Caco-2 (cell line): Measurements from ENCODE around the gene VPS37D. TPM values are rescaled to one million over a fixed set of nuclear protein-coding genes. Genes with fewer than 3 reads are reported as not detected.

Experiments used
- BruUV-seq: library from RNA; stranded (reverse); fragments of 400-500 nt; replicated peaks from 2 replicates; lab custom pipeline; 2021; lab: Mats Ljungman, UMichigan
- CTCF ChIA-PET: fragments of 300-600 bp; sonication (Branson Sonifier 250); formaldehyde crosslinking; loops from one replicate; lab custom pipeline; 2022; ENCODE audit warnings: antibody characterized with exemption; lab: Charles Lee
- POLR2A ChIA-PET: fragments of 300-600 bp; sonication (Branson Sonifier 250); formaldehyde crosslinking; loops from one replicate; lab custom pipeline; 2022; ENCODE audit warnings: antibody characterized with exemption; lab: Charles Lee
- DNase-seq, 2 experiments: peaks; one replicate each; pipeline versions ENCODE4 v3.0.0 to v3.0.0-alpha.2; 2020 to 2022
- H3K27me3 ChIP-seq: replicated peaks from 2 replicates; pipeline ENCODE4 v1.6.0; 2011; ENCODE audit warnings: low read length; ENCODE audit not compliant: control insufficient read depth, insufficient read depth
- H3K36me3 ChIP-seq: 2 replicates; pipeline ENCODE4 v1.5.1; 2011; ENCODE audit warnings: low read length; ENCODE audit not compliant: control insufficient read depth, insufficient read depth
- H3K4me1 ChIP-seq: fragments of 250-450 bp; sonication (Bioruptor Pico); 2 replicates; pipeline ENCODE4 v1.5.1; 2020; ENCODE audit warnings: mild to moderate bottlenecking
- H3K4me3 ChIP-seq: 2 replicates; pipeline ENCODE4 v1.5.1; 2011; ENCODE audit warnings: low read depth, mild to moderate bottlenecking, control low read depth, low read length
- H3K9me3 ChIP-seq: fragments of 250-450 bp; sonication (Bioruptor Pico); 2 replicates; pipeline ENCODE4 v1.5.1; 2020; ENCODE audit warnings: mild to moderate bottlenecking, moderate library complexity
- H3K27ac Mint-ChIP-seq: one replicate; pipeline ENCODE4 v1.8.0; 2022; ENCODE audit warnings: mixed read lengths; ENCODE audit not compliant: unreplicated experiment
- H3K27me3 Mint-ChIP-seq: one replicate; pipeline ENCODE4 v1.8.0; 2022; ENCODE audit warnings: mixed read lengths; ENCODE audit not compliant: insufficient read depth, unreplicated experiment
- H3K36me3 Mint-ChIP-seq: one replicate; pipeline ENCODE4 v1.8.0; 2022; ENCODE audit warnings: mild to moderate bottlenecking, mixed read lengths; ENCODE audit not compliant: insufficient read depth, unreplicated experiment
- H3K4me1 Mint-ChIP-seq: one replicate; pipeline ENCODE4 v1.8.0; 2022; ENCODE audit warnings: low read depth, mixed read lengths; ENCODE audit not compliant: unreplicated experiment
- H3K4me3 Mint-ChIP-seq: one replicate; pipeline ENCODE4 v1.8.0; 2022; ENCODE audit warnings: mild to moderate bottlenecking, moderate library complexity, mixed read lengths; ENCODE audit not compliant: unreplicated experiment
- H3K9me3 Mint-ChIP-seq: one replicate; pipeline ENCODE4 v1.8.0; 2022; ENCODE audit warnings: mixed read lengths; ENCODE audit not compliant: unreplicated experiment
- CTCF ChIP-seq, 2 experiments: fragments of 200-600 bp in 1 of 2; IDR thresholded peaks; 1 replicate in 1 of 2; 2 replicates in 1 of 2; pipeline versions ENCODE4 v1.5.1 to v1.8.0; 2011 to 2022; ENCODE audit warnings: antibody characterized with exemption in 1 of 2, control low read depth in 1 of 2, inconsistent platforms in 1 of 2, low read depth in 1 of 2, low read length in 1 of 2, mild to moderate bottlenecking in 1 of 2, moderate library complexity in 1 of 2; ENCODE audit not compliant: insufficient read depth in 1 of 2, severe bottlenecking in 1 of 2, unreplicated experiment in 1 of 2
- intact Hi-C: fragments of 100-400 bp; cut with micrococcal nuclease; formaldehyde crosslinking; loops from one replicate; pipeline ENCODE4 v1.10.0; 2022; ENCODE audit not compliant: unreplicated experiment
- total RNA-seq: library from RNA; stranded (reverse); gene quantifications from 2 replicates; pipeline ENCODE4 v1.2.3, GENCODE V29; 2022

The VPS37D gene
- total RNA-seq, 1 experiment from 2014 or later, result 2.7 TPM

- H3K9me3 ChIP-seq, result no peaks in the 10 kb centered on the region
- POLR2A ChIA-PET, result no interaction called here
- no peaks in the 10 kb centered on the region for H3K36me3 Mint-ChIP-seq
- no peaks in the 10 kb centered on the region for H3K9me3 Mint-ChIP-seq
- TF ChIP-seq CTCF (IDR thresholded peaks at IDR 0.05; ENCODE audit: insufficient read depth in 1 of 2, low read depth in 1 of 2, low read length in 1 of 2, severe bottlenecking in 1 of 2, unreplicated experiment in 1 of 2), result peak in 1 of 2 experiments; percentile 16
- no peak for DNase-seq
- intact Hi-C loops, result no loop called here
- H3K4me3 ChIP-seq, result no peak overlapping the region
- peaks cover 23% of the 10 kb centered on the region for H3K4me1 ChIP-seq
- H3K27me3 ChIP-seq, result no peaks in the 10 kb centered on the region
- no peaks in the 10 kb centered on the region for H3K36me3 ChIP-seq
- H3K4me1 Mint-ChIP-seq, result peaks cover 8% of the 10 kb centered on the region
- peaks cover 3% of the 10 kb centered on the region for H3K27me3 Mint-ChIP-seq
- no peak overlapping the region for H3K4me3 Mint-ChIP-seq
- no TSS peak for BruUV-seq
- CTCF ChIA-PET, result interaction anchor here (0.7 kb wide), 1 partner anchor 112 kb away, joined by 6 read pairs; the partner anchor contains the start of gene ABHD11
- H3K27ac Mint-ChIP-seq, result no peak overlapping the region
These were observed 40.8 kb upstream of the VPS37D start for GRCh38 chr7:73626814-73627213.

- H3K9me3 ChIP-seq, result no peaks in the 10 kb centered on the region
- no peak for TF ChIP-seq CTCF (IDR thresholded peaks at IDR 0.05; ENCODE audit: insufficient read depth in 1 of 2, low read depth in 1 of 2, low read length in 1 of 2, severe bottlenecking in 1 of 2, unreplicated experiment in 1 of 2)
- H3K4me3 ChIP-seq, result no peak overlapping the region
- CTCF ChIA-PET, result interaction anchor here (0.6 to 2.1 kb wide), 8 partner anchors 22 to 480 kb away, joined by 3 to 7 read pairs (median 4); partner anchors contain the start of genes METTL27 and STX1A
- intact Hi-C loops, result loop anchor here (2.0 kb wide), 1 partner anchor 16 kb away; no protein-coding TSS in a partner anchor
- no peak overlapping the region for H3K4me3 Mint-ChIP-seq
- H3K36me3 ChIP-seq, result no peaks in the 10 kb centered on the region
- H3K27ac Mint-ChIP-seq, result no peak overlapping the region
- no peak for DNase-seq
- no peaks in the 10 kb centered on the region for H3K9me3 Mint-ChIP-seq
- POLR2A ChIA-PET, result interaction anchor here (0.6 kb wide), 1 partner anchor 50 kb away, joined by 8 read pairs; the partner anchor contains the start of gene TBL2
- H3K27me3 ChIP-seq, result no peaks in the 10 kb centered on the region
- H3K36me3 Mint-ChIP-seq, result no peaks in the 10 kb centered on the region
- BruUV-seq, result no TSS peak
- H3K27me3 Mint-ChIP-seq, result peaks cover 3% of the 10 kb centered on the region
- H3K4me1 ChIP-seq, result peaks cover 13% of the 10 kb centered on the region
- peaks cover 5% of the 10 kb centered on the region for H3K4me1 Mint-ChIP-seq
These were observed 39.1 kb upstream of the VPS37D start for GRCh38 chr7:73628504-73628903.

- Histone ChIP-seq H3K36me3 (no peaks in the 10 kb centered on the region), H3K27me3 (no peaks in the 10 kb centered on the region), H3K9me3 (no peaks in the 10 kb centered on the region), H3K4me3 (no peak overlapping the region), H3K4me1 (peaks cover 5% of the 10 kb centered on the region; the same call in 1 of the 2 replicates)
- no TSS peak for BruUV-seq
- Mint-ChIP-seq H3K27me3 (peaks cover 3% of the 10 kb centered on the region), H3K27ac (no peak overlapping the region), H3K4me1 (no peaks in the 10 kb centered on the region), H3K36me3 (no peaks in the 10 kb centered on the region), H3K4me3 (no peak overlapping the region), H3K9me3 (no peaks in the 10 kb centered on the region)
- ChIA-PET CTCF (interaction anchor here (0.6 kb wide), 1 partner anchor 25 kb away, joined by 4 read pairs; no protein-coding TSS in a partner anchor), POLR2A (interaction anchor here (0.6 kb wide), 1 partner anchor 53 kb away, joined by 3 read pairs; the partner anchor contains the start of gene TBL2)
- intact Hi-C loops, result no loop called here
- TF ChIP-seq CTCF (IDR thresholded peaks at IDR 0.05; ENCODE audit: insufficient read depth in 1 of 2, low read depth in 1 of 2, low read length in 1 of 2, severe bottlenecking in 1 of 2, unreplicated experiment in 1 of 2), result no peak
- DNase-seq, result no peak
These were observed 36.1 kb upstream of the VPS37D start for GRCh38 chr7:73631558-73631957.
